ENCODE measurements around the gene CD6. TPM values are rescaled to one million over a fixed set of nuclear protein-coding genes. Genes with fewer than 3 reads are reported as not detected.

Gene CD6
- total RNA-seq, 1 donor from 2014 or later = 12.0 TPM

- no peaks in the 10 kb centered on the region for H3K27me3 Mint-ChIP-seq
- ChIA-PET POLR2A (no interaction called here), CTCF (no interaction called here)
- no peak for TF ChIP-seq CTCF (IDR thresholded peaks at IDR 0.05)
- DNase-seq (no peak), ATAC-seq (ENCODE audit: low read depth) (no peak)
- peaks cover 57% of the 10 kb centered on the region for H3K36me3 Mint-ChIP-seq (ENCODE audit: low read depth)
- H3K9me3 Mint-ChIP-seq = no peaks in the 10 kb centered on the region
- H3K4me1 Mint-ChIP-seq = peaks cover 31% of the 10 kb centered on the region
- intact Hi-C loops (cut with micrococcal nuclease) = no loop called here
- no peak overlapping the region for H3K4me3 Mint-ChIP-seq
- H3K27ac Mint-ChIP-seq = peak overlapping the region; percentile 30
These were observed 33.7 kb upstream of the CD6 start for GRCh38 chr11:60937811-60938210.

GRCh38 chr11:60938500-60938899 is 33.0 kb upstream of the CD6 start:
- intact Hi-C loops (cut with micrococcal nuclease) = no loop called here
- H3K9me3 Mint-ChIP-seq = no peaks in the 10 kb centered on the region
- no peaks in the 10 kb centered on the region for H3K27me3 Mint-ChIP-seq
- peak overlapping the region; percentile 30 for H3K27ac Mint-ChIP-seq
- peaks cover 64% of the 10 kb centered on the region for H3K36me3 Mint-ChIP-seq (ENCODE audit: low read depth)
- ChIA-PET POLR2A (interaction anchor here (0.7 kb wide), 1 partner anchor 1372 kb away, joined by 5 read pairs; no protein-coding TSS in a partner anchor), CTCF (no interaction called here)
- H3K4me1 Mint-ChIP-seq = peaks cover 30% of the 10 kb centered on the region
- ATAC-seq (ENCODE audit: low read depth) (no peak), DNase-seq (no peak)
- no peak overlapping the region for H3K4me3 Mint-ChIP-seq
- TF ChIP-seq CTCF (IDR thresholded peaks at IDR 0.05) = no peak

GRCh38 chr11:60939301-60939700 is 32.2 kb upstream of the CD6 start:
- POLR2A ChIA-PET = interaction anchor here (0.6 kb wide), 1 partner anchor 12 kb away, joined by 3 read pairs; no protein-coding TSS in a partner anchor
- TF ChIP-seq CTCF (IDR thresholded peaks at IDR 0.05) = no peak
- Mint-ChIP-seq H3K27ac (peak overlapping the region; percentile 20), H3K27me3 (no peaks in the 10 kb centered on the region), H3K9me3 (no peaks in the 10 kb centered on the region), H3K4me3 (no peak overlapping the region), H3K4me1 (peaks cover 28% of the 10 kb centered on the region), H3K36me3 (ENCODE audit: low read depth) (peaks cover 71% of the 10 kb centered on the region)
- CTCF ChIA-PET = no interaction called here
- DNase-seq = no peak
- intact Hi-C loops (cut with micrococcal nuclease) = no loop called here
- no peak for ATAC-seq (ENCODE audit: low read depth)

- DNase-seq = no peak
- Mint-ChIP-seq H3K36me3 (ENCODE audit: low read depth) (peaks cover 77% of the 10 kb centered on the region), H3K27me3 (no peaks in the 10 kb centered on the region), H3K27ac (no peak overlapping the region), H3K4me3 (no peak overlapping the region), H3K4me1 (peaks cover 32% of the 10 kb centered on the region), H3K9me3 (no peaks in the 10 kb centered on the region)
- TF ChIP-seq CTCF (IDR thresholded peaks at IDR 0.05) = no peak
- intact Hi-C loops (cut with micrococcal nuclease) = no loop called here
- ChIA-PET POLR2A (interaction anchor here (0.6 kb wide), 1 partner anchor 1718 kb away, joined by 3 read pairs; no protein-coding TSS in a partner anchor), CTCF (interaction anchor here (0.9 to 1.8 kb wide), 3 partner anchors 13 to 38 kb away, joined by 3 to 5 read pairs (median 4); no protein-coding TSS in a partner anchor)
- no peak for ATAC-seq (ENCODE audit: low read depth)
These were observed 31.6 kb upstream of the CD6 start for GRCh38 chr11:60939855-60940254.

GRCh38 chr11:60941371-60942119 is 29.9 kb upstream of the CD6 start:
- POLR2A ChIA-PET = interaction anchor here (0.8 to 3.1 kb wide), 6 partner anchors 9 to 27 kb away, joined by 3 to 18 read pairs (median 7); partner anchors contain the start of genes SLC15A3 and TMEM109
- peak overlapping the region; percentile 76 for H3K27ac Mint-ChIP-seq
- intact Hi-C loops (cut with micrococcal nuclease) = no loop called here
- H3K36me3 Mint-ChIP-seq (ENCODE audit: low read depth) = peaks cover 94% of the 10 kb centered on the region
- peaks cover 42% of the 10 kb centered on the region for H3K4me1 Mint-ChIP-seq
- no peak for DNase-seq
- H3K27me3 Mint-ChIP-seq = no peaks in the 10 kb centered on the region
- H3K9me3 Mint-ChIP-seq = no peaks in the 10 kb centered on the region
- no peak for TF ChIP-seq CTCF (IDR thresholded peaks at IDR 0.05)
- ATAC-seq (ENCODE audit: low read depth) = no peak
- CTCF ChIA-PET = interaction anchor here (0.8 to 2.0 kb wide), 4 partner anchors 9 to 40 kb away, joined by 3 to 11 read pairs (median 4); no protein-coding TSS in a partner anchor
- no peak overlapping the region for H3K4me3 Mint-ChIP-seq

Measured in activated B cell treated with CpG ODN at 0.5 μM for 24 hours (primary cell).